ENCODE measurements around the gene ASIP. TPM values are rescaled to one million over a fixed set of nuclear protein-coding genes. Genes with fewer than 3 reads are reported as not detected.

The ASIP gene
- total and polyA plus RNA-seq, 2 of the 13 experiments (the other 11 are each of a cell fraction or from before 2014, with no cell fraction given), result not detected

GRCh38 chr20:34292496-34292895 lies 51.3 kb downstream of the ASIP start (continued):
- TF ChIP-seq POLR2A (IDR thresholded peaks at IDR 0.05; ENCODE audit: insufficient read depth in 1 of 2, low read depth in 2 of 2, low read length in 2 of 2), result peak in 1 of 2 experiments; percentile 17; a peak in 1 of 4 replicates
- no peak for TF ChIP-seq POLR2G (IDR thresholded peaks at IDR 0.05; ENCODE audit: low read depth, low read length)
- no peak for TF ChIP-seq ARNTL (CRISPR knock-in tag; IDR thresholded peaks at IDR 0.05)
- TF ChIP-seq ZNF629 (CRISPR knock-in tag; conservative IDR thresholded peaks at IDR 0.05), result peak; percentile 87
- no peak for TF ChIP-seq JDP2 (CRISPR knock-in tag; IDR thresholded peaks at IDR 0.05; ENCODE audit: borderline replicate concordance)
- peak; percentile 79 for TF ChIP-seq ZNF768 (CRISPR knock-in tag; IDR thresholded peaks at IDR 0.05)
- TF ChIP-seq ZNF713 (CRISPR knock-in tag; IDR thresholded peaks at IDR 0.05), result 0 out of 2 replicates have a peak, but pooled peaks have one; percentile 50
- no peak for TF ChIP-seq E2F2 (CRISPR knock-in tag; IDR thresholded peaks at IDR 0.05; ENCODE audit: borderline replicate concordance)

GRCh38 chr20:34293119-34293518 lies 51.9 kb downstream of the ASIP start:
- no peak overlapping the region for H3K27ac ChIP-seq (ENCODE audit: extremely low read length, insufficient read depth, low read length)
- no peak for DNase-seq (ENCODE audit: low spot score)
- H3K4me3 ChIP-seq (replicated peaks in 1 of 3; ENCODE audit: insufficient read depth in 1 of 3, low read depth in 2 of 3, low read length in 3 of 3), result no peak overlapping the region
- peaks cover 37% of the 10 kb centered on the region for H3K79me2 ChIP-seq (ENCODE audit: insufficient read depth, low read length)
- no peak overlapping the region for H2AFZ ChIP-seq (ENCODE audit: low read length)
- CTCF ChIA-PET (ENCODE audit: low intra/inter-chr PET ratio, low total read pairs), result no interaction called here
- H3K36me3 ChIP-seq (replicated peaks in 1 of 2; ENCODE audit: control insufficient read depth in 1 of 2, insufficient read depth in 2 of 2, low read length in 2 of 2), result peaks cover 65 to 86% of the 10 kb centered on the region in 2 experiments
- in situ Hi-C loops (cut with HindIII; ENCODE audit: extremely low pct_ligation_motif_present, low pct_unique_long_range_greater_than_20kb), result no loop called here
- H3K4me1 ChIP-seq (ENCODE audit: insufficient read depth, low read length), result peaks cover 18% of the 10 kb centered on the region
- no peaks in the 10 kb centered on the region for H3K27me3 ChIP-seq (ENCODE audit: control insufficient read depth in 1 of 2, insufficient read depth in 2 of 2, low read length in 2 of 2)
- peaks cover 38% of the 10 kb centered on the region for H4K20me1 ChIP-seq (ENCODE audit: insufficient read depth, low read length)
- POLR2A ChIA-PET, result no interaction called here
- no peak overlapping the region for H3K4me2 ChIP-seq (ENCODE audit: low read depth, low read length)
- no peak overlapping the region for H3K9ac ChIP-seq (ENCODE audit: insufficient read depth, low read depth, low read length)
- FAIRE-seq, result no peak
- ATAC-seq, result no peak
- H3K9me3 ChIP-seq (ENCODE audit: low read length), result no peaks in the 10 kb centered on the region
- intact Hi-C loops (cut with micrococcal nuclease; ENCODE audit: unreplicated experiment), result no loop called here
- WGBS (ENCODE audit: low lambda C conversion rate), result 96% methylated on average over 5 of the region's 5 CpGs
- BruUV-seq (replicated peaks), result no TSS peak
- TF ChIP-seq DNMT3B (CRISPR knock-in tag; conservative IDR thresholded peaks at IDR 0.05), result no peak
- TF ChIP-seq TRIM22 (IDR thresholded peaks at IDR 0.05), result no peak
- no peak for TF ChIP-seq NR2F1 (CRISPR knock-in tag; IDR thresholded peaks at IDR 0.05)
- TF ChIP-seq SETDB1 (CRISPR knock-in tag; IDR thresholded peaks at IDR 0.05; ENCODE audit: borderline replicate concordance), result no peak
- no peak for TF ChIP-seq IKZF1 (IDR thresholded peaks at IDR 0.05)
- TF ChIP-seq SP1 (IDR thresholded peaks at IDR 0.05), result no peak
- TF ChIP-seq SP1 (CRISPR knock-in tag; IDR thresholded peaks at IDR 0.05), result no peak
- TF ChIP-seq RBM22 (optimal IDR thresholded peaks at IDR 0.05; ENCODE audit: low read length), result no peak
- no peak for TF ChIP-seq CERS6 (CRISPR knock-in tag; IDR thresholded peaks at IDR 0.05)
- TF ChIP-seq TBX3 (IDR thresholded peaks at IDR 0.05; ENCODE audit: borderline replicate concordance), result no peak
- TF ChIP-seq HBP1 (CRISPR knock-in tag; IDR thresholded peaks at IDR 0.05; ENCODE audit: low read depth), result no peak
- TF ChIP-seq FOXJ3 (CRISPR knock-in tag; IDR thresholded peaks at IDR 0.05; ENCODE audit: borderline replicate concordance), result no peak
- TF ChIP-seq ZNF230 (CRISPR knock-in tag; IDR thresholded peaks at IDR 0.05), result no peak
- no peak for TF ChIP-seq ZNF629 (CRISPR knock-in tag; conservative IDR thresholded peaks at IDR 0.05)

Measured in HepG2 (cell line).